Left hindlimb (tissue), 1 donor: ENCODE data around the gene PLEKHA3.
"Not testable (repeated sequence)": the region's sequence is repeated elsewhere in the genome, so short reads cannot be mapped to it uniquely, and the experiment has no call there.

ENCODE experiments used
- DNase-seq: peaks from one replicate; pipeline ENCODE4 v3.0.0-alpha.2; 2018

Gene PLEKHA3

GRCh38 chr2:178480227-178481181, at the start of gene PLEKHA3:
Gene PLEKHA3 (plus strand): TSS chr2:178480457. CDS start chr2:178480870, 413 bp downstream.
- peak; percentile 96 for DNase-seq

- DNase-seq = no peak
These were observed 43.6 kb upstream of the PLEKHA3 start for GRCh38 chr2:178436662-178437061.

- no peak for DNase-seq
These were observed 38.8 kb upstream of the PLEKHA3 start for GRCh38 chr2:178441426-178441825.

- no peak for DNase-seq
These were observed 31.1 kb upstream of the PLEKHA3 start for GRCh38 chr2:178448968-178449661.

GRCh38 chr2:178449700-178450523, 30.3 kb upstream of the PLEKHA3 start:
- no peak for DNase-seq

- no peak for DNase-seq
These were observed 29.8 kb upstream of the PLEKHA3 start for GRCh38 chr2:178450524-178450773.

- DNase-seq = peak; percentile 99
These were observed 29.3 kb upstream of the PLEKHA3 start, which contains the start of the genes PJVK and PRKRA for GRCh38 chr2:178450774-178451525. Gene PJVK (plus strand): TSS chr2:178451378. CDS start chr2:178453410, 2,032 bp downstream. Gene PRKRA (minus strand): TSS chr2:178451175. CDS start chr2:178451030, 145 bp downstream.

GRCh38 chr2:178452334-178452733, 27.9 kb upstream of the PLEKHA3 start:
- DNase-seq = no peak

GRCh38 chr2:178452870-178453269, 27.4 kb upstream of the PLEKHA3 start:
- no peak for DNase-seq

- peak; percentile 51 for DNase-seq
These were observed 24.3 kb upstream of the PLEKHA3 start for GRCh38 chr2:178455947-178456346.

- no peak for DNase-seq
These were observed 22.8 kb upstream of the PLEKHA3 start for GRCh38 chr2:178457390-178457886.

GRCh38 chr2:178469219-178469849, 10.9 kb upstream of the PLEKHA3 start:
- no peak for DNase-seq

- DNase-seq = not testable (repeated sequence)
These were observed 8.9 kb upstream of the PLEKHA3 start for GRCh38 chr2:178471313-178471712.

- no peak for DNase-seq
These were observed 6.9 kb upstream of the PLEKHA3 start for GRCh38 chr2:178473373-178473772.

GRCh38 chr2:178473931-178474330, 6.3 kb upstream of the PLEKHA3 start:
- no peak for DNase-seq

GRCh38 chr2:178474560-178474959, 5.7 kb upstream of the PLEKHA3 start:
- no peak for DNase-seq

- DNase-seq = no peak
These were observed 3.8 kb upstream of the PLEKHA3 start for GRCh38 chr2:178476477-178476876.

- DNase-seq = no peak
These were observed 2.7 kb upstream of the PLEKHA3 start for GRCh38 chr2:178477443-178478129.

GRCh38 chr2:178478130-178478438, 2.2 kb upstream of the PLEKHA3 start:
- no peak for DNase-seq

- peak; percentile 89 for DNase-seq
These were observed 1.6 kb upstream of the PLEKHA3 start, which contains the start of gene FKBP7 for GRCh38 chr2:178478439-178479274. Gene FKBP7 (minus strand): TSS chr2:178478600. CDS start chr2:178478499, 101 bp downstream.
